RKO (cell line): ENCODE results near the gene SSX5.
"Not testable (repeated sequence)": the region's sequence is repeated elsewhere in the genome, so short reads cannot be mapped to it uniquely, and the experiment has no call there.

Experiments
- DNase-seq: peaks from one replicate; pipeline ENCODE4 v3.0.0-alpha.2; 2016; ENCODE audit warnings: low spot score

The SSX5 gene

GRCh38 chrX:48196745-48197201 lies at the start of gene SSX5:
SSX5 (minus strand) TSS chrX:48196795; CDS start chrX:48195358, 1,437 bp downstream.
- no peak for DNase-seq

- not testable (repeated sequence) for DNase-seq
Measured at GRCh38 chrX:48224196-48224595, 27.6 kb upstream of the SSX5 start.

GRCh38 chrX:48214341-48214740 lies 17.7 kb upstream of the SSX5 start:
- DNase-seq, result not testable (repeated sequence)

GRCh38 chrX:48190024-48190423 lies 6.6 kb downstream of the SSX5 start:
- not testable (repeated sequence) for DNase-seq

GRCh38 chrX:48181882-48182281 lies 14.7 kb downstream of the SSX5 start:
- not testable (repeated sequence) for DNase-seq

- DNase-seq, result no peak
Measured at GRCh38 chrX:48180811-48181210, 15.8 kb downstream of the SSX5 start.

GRCh38 chrX:48179691-48180090 lies 16.9 kb downstream of the SSX5 start:
- DNase-seq, result no peak

GRCh38 chrX:48166322-48166721 lies 30.3 kb downstream of the SSX5 start:
- not testable (repeated sequence) for DNase-seq

GRCh38 chrX:48165241-48165640 lies 31.4 kb downstream of the SSX5 start:
- no peak for DNase-seq

- DNase-seq, result no peak
Measured at GRCh38 chrX:48156014-48156413, 40.6 kb downstream of the SSX5 start.

GRCh38 chrX:48154796-48155195 lies 41.8 kb downstream of the SSX5 start:
- no peak for DNase-seq

GRCh38 chrX:48153769-48154168 lies 42.8 kb downstream of the SSX5 start:
- no peak for DNase-seq

- DNase-seq, result not testable (repeated sequence)
Measured at GRCh38 chrX:48142697-48143096, 53.9 kb downstream of the SSX5 start.

GRCh38 chrX:48141810-48142508 lies 54.6 kb downstream of the SSX5 start:
- not testable (repeated sequence) for DNase-seq

- DNase-seq, result not testable (repeated sequence)
Measured at GRCh38 chrX:48139076-48139475, 57.5 kb downstream of the SSX5 start.
